IMR-90 (cell line): ENCODE data around the gene TK1.

ENCODE experiments used
- CTCF ChIP-seq: conservative IDR thresholded peaks from 2 replicates; pipeline ENCODE4 v1.5.1; 2012; ENCODE audit warnings: mild to moderate bottlenecking, low read depth, low read length, improper control_type of control experiment
- MAFK ChIP-seq: IDR thresholded peaks from 2 replicates; pipeline ENCODE4 v1.6.1; 2012; ENCODE audit warnings: low read depth, low read length, improper control_type of control experiment
- MXI1 ChIP-seq: IDR thresholded peaks from 2 replicates; pipeline ENCODE4 v1.6.1; 2012; ENCODE audit warnings: low read depth, mild to moderate bottlenecking, low read length, moderate library complexity, borderline replicate concordance
- POLR2A ChIP-seq: IDR thresholded peaks from 2 replicates; pipeline ENCODE4 v1.6.1; 2012; ENCODE audit warnings: mild to moderate bottlenecking, low read depth, low read length
- RAD21 ChIP-seq: IDR thresholded peaks from 2 replicates; pipeline ENCODE4 v1.6.1; 2012; ENCODE audit warnings: low read length, improper control_type of control experiment
- USF2 ChIP-seq: fragments of 150-350 bp; IDR thresholded peaks from 2 replicates; pipeline ENCODE4 v1.6.1; 2017; ENCODE audit warnings: mild to moderate bottlenecking, antibody characterized with exemption, low read length, low read depth

DNA sequence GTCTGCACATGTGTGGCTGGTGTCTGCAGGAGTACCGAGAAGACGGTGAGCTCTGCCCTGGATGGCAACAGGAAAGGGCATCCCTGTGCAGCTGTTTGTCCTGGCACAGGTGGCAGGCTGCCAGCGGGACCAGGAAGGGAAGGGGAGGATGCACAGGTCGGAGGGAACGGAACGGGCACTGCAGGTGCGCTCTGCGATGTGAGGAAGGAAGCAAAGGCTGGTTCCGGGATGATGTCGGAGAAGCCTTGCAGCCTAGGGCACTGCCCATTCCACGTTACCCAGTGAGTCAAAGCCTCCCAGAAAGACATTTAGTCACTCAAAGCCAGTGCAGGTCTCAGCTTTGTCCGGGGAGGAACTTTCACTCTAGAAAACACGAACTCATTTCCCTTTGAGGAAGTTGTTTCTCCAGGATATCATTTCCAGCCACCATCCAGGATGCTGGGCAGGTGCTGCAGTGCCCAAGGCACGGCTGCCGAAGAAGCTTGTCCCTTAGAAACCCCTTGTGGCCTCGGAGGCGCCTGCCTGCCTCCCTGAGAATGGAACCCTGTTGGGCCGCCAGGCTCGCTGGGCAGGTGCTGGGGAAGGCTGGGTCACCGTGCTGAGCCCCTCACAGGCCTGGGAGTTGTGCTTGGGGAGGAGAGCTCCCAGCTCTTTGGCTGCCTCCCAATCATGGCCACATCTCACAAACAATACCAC is 40.1 kb upstream of the TK1 start:
- TF ChIP-seq RAD21 (no peak), USF2 (no peak), CTCF (no peak), MXI1 (no peak), MAFK (no peak), POLR2A (no peak)
